ENCODE data around the gene ISY1. TPM values are rescaled to one million over a fixed set of nuclear protein-coding genes. Genes with fewer than 3 reads are reported as not detected.

Gene ISY1
- total and polyA plus RNA-seq, 2 donors (not counting 1 experiment from before 2014, with no cell fraction given) = 26.4 to 49.6 TPM

DNA sequence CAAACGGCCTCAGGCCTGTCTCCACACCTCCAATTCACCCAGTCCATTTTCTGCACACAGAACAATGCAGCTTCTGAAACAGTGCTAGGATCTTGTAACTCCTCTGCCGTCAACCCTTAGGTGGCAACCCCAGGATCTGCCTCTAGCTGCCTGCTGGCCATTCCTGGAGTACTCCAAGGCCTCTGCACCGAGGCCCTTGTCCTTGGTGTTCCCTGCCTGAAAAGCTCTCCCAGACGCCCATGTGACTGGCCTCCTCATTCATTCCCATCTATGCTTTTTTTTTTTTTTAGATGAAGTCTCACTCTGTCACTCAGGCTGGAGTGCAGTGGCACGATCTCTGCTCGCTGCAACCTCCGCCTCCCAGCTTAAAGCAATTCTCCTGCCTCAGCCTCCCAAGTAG lies 57.6 kb downstream of the ISY1 start:
- Histone ChIP-seq H3K9ac (ENCODE audit: low read length) (no peak overlapping the region), H3K9me3 (ENCODE audit: control extremely low read depth in 1 of 3, control insufficient read depth in 2 of 3, insufficient read depth in 1 of 3, low read length in 2 of 3) (no peaks in the 10 kb centered on the region), H3K4me2 (replicated peaks; ENCODE audit: low read depth, low read length, poor library complexity, severe bottlenecking) (no peak overlapping the region), H3K36me3 (replicated peaks in 1 of 2; ENCODE audit: control extremely low read depth in 1 of 2, control insufficient read depth in 1 of 2, extremely low read depth in 1 of 2, insufficient read depth in 2 of 2, low read length in 1 of 2) (peaks cover 0 to 14% of the 10 kb centered on the region in 2 experiments), H3K79me2 (ENCODE audit: control insufficient read depth, insufficient read depth, low read length) (peaks cover 77% of the 10 kb centered on the region), H2AFZ (ENCODE audit: insufficient read depth, low read depth, low read length, poor library complexity, severe bottlenecking) (no peak overlapping the region), H3K27ac (ENCODE audit: low read length in 2 of 2) (no peak overlapping the region), H3K4me1 (ENCODE audit: control insufficient read depth in 2 of 2, insufficient read depth in 2 of 2, low read length in 2 of 2) (no peaks in the 10 kb centered on the region), H3K27me3 (replicated peaks in 1 of 4; ENCODE audit: control extremely low read depth in 1 of 4, control insufficient read depth in 3 of 4, insufficient read depth in 4 of 4, low read length in 3 of 4) (no peaks in the 10 kb centered on the region), H4K20me1 (ENCODE audit: control insufficient read depth, insufficient read depth, low read length, poor library complexity, severe bottlenecking) (peaks cover 62% of the 10 kb centered on the region), H3K4me3 (ENCODE audit: control extremely low read depth in 1 of 5, extremely low read depth in 1 of 5, insufficient read depth in 1 of 5, low read depth in 2 of 5, low read length in 4 of 5) (no peak overlapping the region)
- ATAC-seq (ENCODE audit: low read depth) = no peak
- no peak for DNase-seq
- no peaks in the 10 kb centered on the region for H3K27me3 Mint-ChIP-seq
- no peak overlapping the region for H3K27ac Mint-ChIP-seq
- intact Hi-C loops (cut with micrococcal nuclease) = no loop called here
- no peak overlapping the region for H3K4me3 Mint-ChIP-seq
- no peaks in the 10 kb centered on the region for H3K4me1 Mint-ChIP-seq
- ChIA-PET POLR2A (no interaction called here), CTCF (interaction anchor here (0.9 kb wide), 1 partner anchor 133 kb away, joined by 3 read pairs; no protein-coding TSS in a partner anchor)
- peaks cover 2% of the 10 kb centered on the region for H3K9me3 Mint-ChIP-seq (ENCODE audit: insufficient read depth)
- WGBS (ENCODE audit: insufficient coverage) = 96% methylated on average over 7 of the region's 7 CpGs
- no peak for TF ChIP-seq CTCF (IDR thresholded peaks at IDR 0.05)
- TF ChIP-seq EZH2 (IDR thresholded peaks at IDR 0.05; ENCODE audit: borderline replicate concordance, insufficient read depth, low read depth, low read length, poor library complexity, severe bottlenecking) = no peak

DNA sequence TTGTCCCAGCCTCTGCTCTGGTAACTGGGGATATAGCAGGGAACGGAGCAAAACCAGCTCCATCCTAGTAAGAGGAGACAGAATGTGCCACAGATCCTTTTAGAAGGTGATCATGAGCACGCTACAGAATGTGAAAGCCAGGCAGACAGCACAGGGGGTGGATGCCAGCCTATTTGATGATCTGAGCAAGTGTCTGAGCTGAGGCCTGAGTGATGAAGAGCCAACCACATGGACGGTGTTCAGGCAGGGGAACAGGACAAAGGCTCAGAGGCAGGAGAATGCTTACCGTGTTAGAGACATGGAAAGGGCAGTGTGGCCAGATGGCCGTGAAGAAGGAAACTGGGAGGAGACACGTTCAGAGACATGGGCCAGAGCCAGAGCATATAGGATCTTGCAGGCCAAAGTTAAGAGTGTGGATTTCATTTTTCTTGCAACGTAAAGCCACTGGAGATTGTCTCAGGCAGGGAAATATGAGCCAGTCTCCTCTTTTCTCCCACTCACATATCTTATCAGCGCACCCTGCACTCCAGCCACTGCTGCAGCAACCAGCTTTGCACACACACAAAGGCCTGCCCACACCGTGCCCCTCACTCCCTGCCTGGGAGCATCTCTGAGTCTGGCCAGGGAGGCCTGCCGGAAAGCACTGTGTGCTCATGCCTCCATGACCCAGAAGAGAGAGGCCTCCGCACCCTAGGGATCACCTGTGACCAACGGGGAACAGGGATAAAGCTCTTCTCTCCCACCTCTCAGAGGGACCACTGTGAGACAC lies 59.3 kb downstream of the ISY1 start:
- 97% methylated on average over 11 of the region's 12 CpGs for WGBS (ENCODE audit: insufficient coverage)
- CTCF ChIA-PET = no interaction called here
- Histone ChIP-seq H3K27ac (ENCODE audit: low read length in 2 of 2) (no peak overlapping the region), H4K20me1 (ENCODE audit: control insufficient read depth, insufficient read depth, low read length, poor library complexity, severe bottlenecking) (peaks cover 54% of the 10 kb centered on the region), H3K4me2 (replicated peaks; ENCODE audit: low read depth, low read length, poor library complexity, severe bottlenecking) (no peak overlapping the region), H3K9ac (ENCODE audit: low read length) (no peak overlapping the region), H3K4me3 (ENCODE audit: control extremely low read depth in 1 of 5, extremely low read depth in 1 of 5, insufficient read depth in 1 of 5, low read depth in 2 of 5, low read length in 4 of 5) (no peak overlapping the region), H3K27me3 (replicated peaks in 1 of 4; ENCODE audit: control extremely low read depth in 1 of 4, control insufficient read depth in 3 of 4, insufficient read depth in 4 of 4, low read length in 3 of 4) (no peaks in the 10 kb centered on the region), H3K4me1 (ENCODE audit: control insufficient read depth in 2 of 2, insufficient read depth in 2 of 2, low read length in 2 of 2) (no peaks in the 10 kb centered on the region), H3K9me3 (ENCODE audit: control extremely low read depth in 1 of 3, control insufficient read depth in 2 of 3, insufficient read depth in 1 of 3, low read length in 2 of 3) (no peaks in the 10 kb centered on the region), H3K79me2 (ENCODE audit: control insufficient read depth, insufficient read depth, low read length) (peaks cover 70% of the 10 kb centered on the region), H2AFZ (ENCODE audit: insufficient read depth, low read depth, low read length, poor library complexity, severe bottlenecking) (no peak overlapping the region), H3K36me3 (replicated peaks in 1 of 2; ENCODE audit: control extremely low read depth in 1 of 2, control insufficient read depth in 1 of 2, extremely low read depth in 1 of 2, insufficient read depth in 2 of 2, low read length in 1 of 2) (peaks cover 0 to 3% of the 10 kb centered on the region in 2 experiments)
- no peaks in the 10 kb centered on the region for H3K4me1 Mint-ChIP-seq
- intact Hi-C loops (cut with micrococcal nuclease) = no loop called here
- ATAC-seq (ENCODE audit: low read depth) (no peak), DNase-seq (no peak)
- H3K27ac Mint-ChIP-seq = no peak overlapping the region
- H3K4me3 Mint-ChIP-seq = no peak overlapping the region
- no peak for TF ChIP-seq EZH2 (IDR thresholded peaks at IDR 0.05; ENCODE audit: borderline replicate concordance, insufficient read depth, low read depth, low read length, poor library complexity, severe bottlenecking)
- TF ChIP-seq CTCF (IDR thresholded peaks at IDR 0.05) = no peak
- H3K9me3 Mint-ChIP-seq (ENCODE audit: insufficient read depth) = peaks cover 4% of the 10 kb centered on the region
- H3K27me3 Mint-ChIP-seq = no peaks in the 10 kb centered on the region
- POLR2A ChIA-PET = no interaction called here

Data from B cell (primary cell).